Subcutaneous adipose tissue (tissue), 4 donors: ENCODE results near the gene DPP7. TPM values are rescaled to one million over a fixed set of nuclear protein-coding genes. Genes with fewer than 3 reads are reported as not detected.

Experiments used
- total RNA-seq, 4 donors: library from RNA; depleted of rRNA; stranded (reverse); fragments of >200 nt; gene quantifications; one replicate each; pipeline ENCODE4 v1.1.0, GENCODE V29; 2016
- TF ChIP-seq, protein P1 (sequence below): fragments of 450-650 bp; IDR thresholded peaks from one replicate; pipeline ENCODE4 v1.5.1; 2016; ENCODE audit warnings: low read depth, mild to moderate bottlenecking, control low read depth, antibody characterized with exemption, moderate library complexity

DPP7 gene
- total RNA-seq, 4 donors from 2014 or later: 57.4 to 135 (median 117) TPM

DNA sequence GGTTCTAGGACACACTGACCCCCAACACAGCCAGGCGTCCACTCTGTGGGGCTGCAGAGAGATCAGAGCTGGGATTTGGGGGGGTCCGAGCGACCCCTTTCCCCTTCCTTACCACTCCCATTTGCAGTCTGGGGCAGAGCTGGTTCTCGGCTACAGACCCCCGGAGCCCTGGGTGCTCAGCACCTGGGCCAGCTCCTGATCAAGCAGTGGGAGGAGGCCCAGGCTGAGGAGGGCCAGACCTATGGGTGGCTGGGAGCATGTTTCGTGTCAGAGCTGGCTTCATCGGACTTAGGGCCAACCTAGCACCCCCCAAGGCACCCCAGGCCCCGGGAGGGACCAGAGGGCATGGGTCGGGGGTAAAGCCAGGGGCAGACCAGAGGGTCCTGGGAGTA, 32.0 kb upstream of the DPP7 start:
- TF ChIP-seq, protein P1, sequence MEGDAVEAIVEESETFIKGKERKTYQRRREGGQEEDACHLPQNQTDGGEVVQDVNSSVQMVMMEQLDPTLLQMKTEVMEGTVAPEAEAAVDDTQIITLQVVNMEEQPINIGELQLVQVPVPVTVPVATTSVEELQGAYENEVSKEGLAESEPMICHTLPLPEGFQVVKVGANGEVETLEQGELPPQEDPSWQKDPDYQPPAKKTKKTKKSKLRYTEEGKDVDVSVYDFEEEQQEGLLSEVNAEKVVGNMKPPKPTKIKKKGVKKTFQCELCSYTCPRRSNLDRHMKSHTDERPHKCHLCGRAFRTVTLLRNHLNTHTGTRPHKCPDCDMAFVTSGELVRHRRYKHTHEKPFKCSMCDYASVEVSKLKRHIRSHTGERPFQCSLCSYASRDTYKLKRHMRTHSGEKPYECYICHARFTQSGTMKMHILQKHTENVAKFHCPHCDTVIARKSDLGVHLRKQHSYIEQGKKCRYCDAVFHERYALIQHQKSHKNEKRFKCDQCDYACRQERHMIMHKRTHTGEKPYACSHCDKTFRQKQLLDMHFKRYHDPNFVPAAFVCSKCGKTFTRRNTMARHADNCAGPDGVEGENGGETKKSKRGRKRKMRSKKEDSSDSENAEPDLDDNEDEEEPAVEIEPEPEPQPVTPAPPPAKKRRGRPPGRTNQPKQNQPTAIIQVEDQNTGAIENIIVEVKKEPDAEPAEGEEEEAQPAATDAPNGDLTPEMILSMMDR: no peak

DNA sequence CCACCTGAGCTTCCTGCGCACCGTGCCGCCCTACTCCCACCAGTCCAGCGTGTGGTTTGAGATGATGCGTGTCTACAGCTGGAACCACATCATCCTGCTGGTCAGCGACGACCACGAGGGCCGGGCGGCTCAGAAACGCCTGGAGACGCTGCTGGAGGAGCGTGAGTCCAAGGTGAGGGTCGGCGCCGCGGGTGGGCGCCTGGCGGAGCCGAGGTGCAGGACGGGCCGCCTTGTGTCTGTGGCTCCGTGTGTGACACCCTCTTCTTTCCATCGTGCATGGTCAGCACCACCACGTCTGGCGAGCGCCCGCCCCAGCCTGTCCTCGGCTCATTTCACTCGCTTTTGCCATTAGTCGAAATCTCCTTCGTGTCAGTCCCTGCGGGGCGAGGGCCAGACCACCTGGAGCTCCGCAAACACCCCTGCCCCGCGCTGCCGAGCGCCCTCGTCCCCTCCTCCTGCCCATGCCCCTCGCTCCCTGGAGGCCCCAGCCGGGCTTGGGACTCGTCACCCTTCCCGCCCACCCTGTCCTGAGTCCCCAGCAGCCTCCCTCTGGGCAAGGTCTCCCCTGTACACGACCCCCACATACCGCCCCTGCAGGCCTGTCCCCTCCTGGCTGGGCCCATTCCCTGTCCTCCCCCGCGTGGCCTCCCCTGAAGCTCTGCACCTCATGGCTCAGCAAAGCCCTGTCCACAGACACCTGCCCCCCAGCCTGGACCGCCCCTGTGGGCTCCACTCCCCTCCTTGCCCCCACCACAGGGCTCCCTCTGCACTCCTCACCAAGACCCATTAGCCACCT, 31.4 kb upstream of the DPP7 start:
- TF ChIP-seq, protein P1: no peak

DNA sequence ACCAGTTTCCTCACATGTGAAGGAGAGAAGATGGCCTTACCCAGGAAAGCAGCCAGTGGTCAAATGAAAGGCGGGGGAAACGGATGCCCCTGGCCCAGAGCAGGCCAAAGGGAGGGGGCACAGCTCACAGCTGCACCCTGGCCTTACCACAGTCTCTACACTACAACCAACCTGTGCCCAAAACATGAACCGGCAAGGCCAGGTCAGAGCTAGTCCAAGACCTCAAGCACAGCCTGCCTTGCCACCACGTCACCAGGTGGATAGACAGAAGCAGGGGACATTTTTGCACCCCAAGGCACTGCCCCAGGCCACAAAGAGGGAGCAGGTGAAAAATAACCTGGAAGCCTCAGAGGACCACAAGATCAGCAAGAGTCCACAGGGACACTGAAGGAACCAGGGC, 28.9 kb upstream of the DPP7 start:
- TF ChIP-seq, protein P1: no peak

DNA sequence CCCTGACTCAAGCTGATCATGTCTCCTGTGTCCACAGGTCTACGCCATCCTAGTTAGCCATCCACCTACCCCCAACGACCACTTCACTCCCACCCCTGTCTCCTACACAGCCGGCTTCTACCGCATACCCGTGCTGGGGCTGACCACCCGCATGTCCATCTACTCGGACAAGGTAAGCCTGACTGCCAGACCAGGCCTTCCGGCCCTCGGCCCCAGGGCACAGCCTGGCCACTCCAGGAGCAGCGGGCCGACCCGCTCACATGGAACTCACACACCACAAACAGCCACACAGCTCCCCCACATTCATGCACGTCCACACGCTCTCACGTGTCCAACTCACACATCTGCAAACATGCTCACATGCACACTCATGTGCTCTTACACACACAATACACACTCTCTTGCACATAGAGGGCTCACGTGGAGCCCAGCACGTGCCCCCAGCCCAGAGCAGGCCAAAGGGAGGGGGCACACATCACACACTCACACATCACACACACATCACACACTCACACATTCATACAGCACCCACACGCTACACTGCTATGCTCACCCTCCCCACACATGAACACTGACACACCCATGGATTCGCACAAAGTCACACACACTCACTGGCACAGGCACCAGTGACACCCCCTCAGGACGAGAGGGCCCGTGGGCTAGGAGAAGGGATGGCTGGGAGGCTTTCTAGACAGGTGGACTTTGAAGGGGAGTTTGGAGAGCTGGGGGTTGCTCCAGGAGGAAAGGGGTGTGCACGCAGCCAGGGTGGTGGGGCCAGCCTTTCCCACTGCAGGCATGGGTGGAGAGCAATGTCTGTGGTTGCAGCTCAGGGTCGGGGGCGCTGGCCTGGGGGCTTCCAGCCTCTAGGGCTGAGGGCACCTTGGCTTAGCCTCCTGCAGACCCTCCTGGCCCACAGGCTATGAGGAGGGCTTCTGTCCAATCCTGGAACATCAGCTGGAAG, 27.7 kb upstream of the DPP7 start:
- TF ChIP-seq, protein P1: no peak

DNA sequence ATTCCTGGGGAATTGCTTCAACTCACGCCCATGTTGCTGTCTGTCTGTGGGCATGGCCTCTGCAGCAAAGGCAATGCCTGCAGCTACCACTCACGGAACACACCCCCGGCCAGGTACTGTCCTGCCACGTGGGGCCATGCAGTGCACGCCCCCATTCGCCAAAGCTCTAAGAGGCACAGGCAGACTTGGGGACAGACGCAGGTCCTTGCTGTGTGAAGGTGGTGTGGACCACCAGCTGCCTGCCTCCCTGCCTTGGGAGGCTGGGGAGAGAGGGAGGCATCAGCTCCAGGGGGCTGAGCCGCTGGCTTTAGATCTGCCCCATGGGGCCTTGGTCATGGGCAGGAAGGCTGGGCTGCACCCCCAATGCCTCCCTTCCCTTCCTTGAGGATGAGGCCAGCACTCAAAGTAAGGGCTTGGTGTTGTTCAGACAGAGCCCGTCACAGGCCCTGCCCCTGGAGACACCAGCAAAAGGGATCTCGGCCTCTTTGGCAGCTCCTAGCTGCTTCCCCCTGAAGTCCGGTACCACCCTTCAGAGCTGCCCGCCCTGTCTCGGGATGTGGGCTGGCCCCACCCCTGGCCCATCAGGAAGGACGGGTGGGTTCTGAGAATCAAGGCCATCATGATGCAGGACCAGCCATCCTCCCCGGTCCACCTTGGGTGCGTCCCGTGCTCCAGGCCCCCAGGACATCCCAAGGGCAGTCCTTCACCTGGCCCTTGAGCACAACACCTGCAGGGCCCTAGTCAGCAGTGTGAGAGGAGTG, 26.7 kb upstream of the DPP7 start:
- TF ChIP-seq, protein P1: no peak

DNA sequence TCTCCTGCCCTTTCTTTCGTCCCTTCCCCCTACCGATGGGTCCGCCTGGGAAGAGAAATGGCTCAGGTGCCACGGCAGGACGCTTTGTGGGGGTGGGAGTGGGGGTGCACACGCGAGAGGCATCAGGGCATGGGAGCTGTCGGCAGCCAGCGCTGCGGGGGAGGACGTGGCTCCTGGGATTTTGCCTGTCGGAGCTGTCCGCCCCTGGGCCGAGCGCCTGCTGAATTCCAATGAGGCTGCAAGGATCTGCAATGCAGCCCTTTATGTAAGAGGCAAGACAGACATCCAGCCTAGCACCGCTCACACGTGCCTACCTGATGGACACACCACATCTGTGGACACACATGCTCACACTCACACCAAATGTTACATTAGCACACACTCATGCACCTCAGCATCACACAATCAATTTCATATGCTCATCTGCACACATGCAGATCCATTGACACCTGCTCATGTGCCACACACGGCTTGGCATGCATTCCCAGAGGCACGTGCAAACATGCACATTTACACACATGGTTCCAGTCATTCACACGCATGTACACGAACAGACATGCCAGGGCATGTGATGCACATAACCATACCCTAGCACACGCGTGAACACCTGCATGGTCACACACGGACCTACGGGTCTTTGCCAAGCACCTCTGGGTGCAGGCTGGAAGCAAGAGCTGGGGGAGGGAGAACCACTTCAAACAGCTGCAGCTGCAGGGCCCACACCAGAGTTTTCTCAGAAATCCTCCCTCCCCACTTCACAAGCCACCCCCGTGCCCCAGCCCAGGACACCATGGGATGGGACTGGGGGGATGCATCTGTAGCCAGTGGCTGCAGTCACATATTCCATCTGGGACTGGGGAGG, 25.8 kb upstream of the DPP7 start:
- TF ChIP-seq, protein P1: no peak
